Cardiac atrium fibroblast (primary cell): ENCODE data around the gene CARD19. TPM values are rescaled to one million over a fixed set of nuclear protein-coding genes. Genes with fewer than 3 reads are reported as not detected.

Experiments used
- total RNA-seq: library from RNA; depleted of rRNA; stranded (reverse); fragments of >200 nt; gene quantifications from 2 replicates; pipeline ENCODE4 v1.2.3, GENCODE V29; 2015

CARD19 gene
- 87.6 and 117 TPM in 2 replicates for total RNA-seq

GRCh38 chr9:93096131-93096802 lies at the start of gene CARD19:
CARD19 (plus strand) TSS chr9:93096217; CDS start chr9:93096346, 129 bp downstream.

GRCh38 chr9:93058355-93059010 lies 37.5 kb upstream of the CARD19 start, which contains the start of gene SUSD3:
SUSD3 (plus strand) TSS chr9:93058701; CDS start chr9:93058743, 42 bp downstream.

GRCh38 chr9:93134015-93134739 lies 38.2 kb downstream of the CARD19 start, which contains the start of gene NINJ1:
NINJ1 (minus strand) TSS chr9:93134251; CDS start chr9:93134217, 34 bp downstream.

Other genes starting within 250 kb of the CARD19 start
- 4.7 and 5.2 TPM in 2 replicates for gene ZNF484, start 218.2 kb upstream of the CARD19 start, total RNA-seq
- gene FGD3, start 148.7 kb upstream of the CARD19 start, total RNA-seq = not detected in 2 replicates
- 1.1 and 2.0 TPM in 2 replicates for gene SUSD3, start 37.5 kb upstream of the CARD19 start, total RNA-seq
- gene NINJ1, start 38.0 kb downstream of the CARD19 start, total RNA-seq = 19.5 and 41.3 TPM in 2 replicates
- gene WNK2, start 87.9 kb downstream of the CARD19 start, total RNA-seq = not detected in 2 replicates